HG03025 (cell line): Measurements from ENCODE around the gene BDH1.
"Not testable (repeated sequence)": the region's sequence is repeated elsewhere in the genome, so short reads cannot be mapped to it uniquely, and the experiment has no call there.

Source experiments
- ATAC-seq: cut with Tn5 transposase; IDR thresholded peaks from one replicate; pipeline ENCODE4 v1.9.1; 2021; ENCODE audit warnings: mild to moderate bottlenecking, moderate library complexity; ENCODE audit not compliant: unreplicated experiment, low FRiP score

BDH1 gene

GRCh38 chr3:197491478-197491877, 64.3 kb downstream of the BDH1 start:
- ATAC-seq, result no peak

DNA sequence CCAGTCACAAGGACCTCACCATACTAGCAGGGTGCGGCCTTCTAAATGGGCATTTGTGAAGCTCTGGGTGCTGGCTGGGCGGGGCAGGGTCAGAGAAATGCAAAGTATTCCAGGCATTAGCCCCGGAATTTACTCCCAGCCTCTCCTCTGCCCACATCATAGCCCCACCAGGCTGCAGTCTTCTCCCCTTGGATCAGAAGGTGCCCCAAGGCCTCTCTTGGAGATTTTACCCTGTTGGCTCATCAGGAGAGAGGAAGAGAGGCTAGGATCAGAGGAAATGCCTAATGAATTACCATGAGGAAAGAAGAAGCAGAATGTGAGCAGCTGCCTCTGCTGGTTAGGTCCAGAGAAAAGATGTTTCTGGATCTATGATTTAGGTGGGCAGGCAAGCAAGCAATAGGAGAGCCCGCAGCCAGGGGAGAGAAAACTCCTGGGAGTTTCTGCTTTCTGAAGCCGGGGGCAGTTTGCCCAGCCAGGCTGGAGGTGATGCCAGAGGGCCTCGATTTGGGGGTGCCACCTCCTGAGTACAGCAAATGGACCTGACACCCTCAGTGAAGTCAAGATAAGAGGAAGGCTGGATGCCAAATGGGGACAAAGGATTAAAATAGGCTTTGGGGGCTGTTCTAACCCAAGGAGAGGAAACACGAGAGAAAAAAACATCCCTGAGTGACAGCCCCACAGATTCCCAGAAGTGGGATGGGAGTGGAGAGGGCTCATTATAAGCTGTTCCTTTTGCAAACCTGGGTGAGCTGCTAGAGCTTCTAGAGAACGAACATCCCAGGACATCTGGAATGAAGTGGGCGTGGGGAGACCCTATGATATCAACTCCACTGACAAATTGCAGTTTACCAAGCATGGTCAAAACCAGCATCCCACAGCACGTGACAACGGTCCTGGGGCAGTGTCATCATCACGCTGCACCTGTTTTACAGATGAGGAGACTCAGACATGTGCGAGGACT, 65.4 kb downstream of the BDH1 start:
- ATAC-seq, result no peak

- ATAC-seq, result no peak
Measured at GRCh38 chr3:197487911-197488391, 67.8 kb downstream of the BDH1 start.

- ATAC-seq, result no peak
Measured at GRCh38 chr3:197486861-197487260, 68.9 kb downstream of the BDH1 start.

DNA sequence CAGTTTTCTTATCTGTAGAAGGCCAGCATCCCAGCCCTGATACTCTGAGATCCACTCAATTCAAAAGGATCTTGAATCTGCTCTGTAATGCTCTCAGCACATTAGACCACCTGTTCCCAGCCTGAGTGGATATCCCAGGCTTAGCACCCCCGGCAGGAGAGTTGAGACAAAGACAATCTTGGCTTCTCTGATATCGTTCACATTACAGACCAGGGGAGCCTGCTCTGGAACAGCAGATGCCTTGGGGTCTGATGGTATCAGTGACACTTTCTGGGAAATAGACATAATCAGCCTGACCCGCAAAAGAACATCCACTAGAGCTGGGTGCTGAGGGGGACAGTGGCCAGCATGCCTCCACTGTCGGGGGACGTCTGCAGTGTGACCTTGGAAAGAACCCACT, 70.6 kb downstream of the BDH1 start:
- no peak for ATAC-seq

DNA sequence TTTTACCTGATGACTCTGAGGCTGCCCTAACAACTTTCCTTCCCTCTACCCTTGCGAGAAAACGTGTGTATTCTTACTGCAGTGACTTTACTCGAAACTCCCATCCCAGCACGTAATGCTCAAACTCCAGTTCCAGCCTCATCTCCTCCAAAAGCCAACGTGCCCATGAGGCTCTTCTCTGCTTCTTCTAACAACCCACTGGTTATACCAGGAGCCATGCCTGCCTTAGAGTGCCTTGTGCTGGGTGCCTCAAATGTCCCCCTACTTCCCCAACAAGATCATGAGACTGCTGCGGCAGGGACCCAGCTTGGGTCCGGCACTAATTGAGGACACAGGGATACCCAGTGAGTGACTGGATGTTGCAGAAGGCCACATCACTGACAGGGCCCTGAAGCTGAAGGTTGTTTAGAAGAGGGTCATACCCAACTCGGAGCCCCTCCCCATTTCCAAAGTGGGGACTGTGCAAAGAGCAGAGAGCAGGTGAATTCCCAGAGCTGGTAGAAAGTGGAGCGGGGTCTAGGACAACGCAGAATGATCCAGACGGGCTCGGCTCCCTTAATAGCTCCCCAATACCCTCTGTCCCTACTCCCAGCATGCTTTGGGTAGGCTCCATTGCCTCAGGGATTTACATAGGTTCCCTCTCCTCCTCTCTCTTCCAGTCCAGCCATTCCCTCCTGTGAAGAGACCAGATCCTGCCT, 71.4 kb downstream of the BDH1 start:
- ATAC-seq, result no peak

DNA sequence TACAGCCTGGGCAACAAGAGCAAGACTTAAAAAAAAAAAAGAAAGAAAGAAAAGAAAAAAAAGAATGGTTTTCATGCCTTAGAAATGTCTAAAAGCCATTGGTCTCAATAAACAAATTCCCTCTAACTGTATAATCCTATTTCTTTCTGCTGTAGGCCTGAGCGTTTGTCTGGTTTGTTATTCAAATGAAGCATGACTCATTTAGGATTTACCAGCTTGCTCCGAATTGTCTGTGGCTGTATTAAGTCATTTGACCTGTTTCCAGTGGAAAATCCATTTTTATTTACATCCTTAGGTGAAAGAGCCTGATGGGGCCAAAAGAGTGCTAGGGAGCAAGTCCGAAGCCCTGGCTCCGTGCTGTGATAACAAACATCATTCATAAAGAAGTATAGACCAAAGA, 73.8 kb downstream of the BDH1 start:
- ATAC-seq, result no peak

GRCh38 chr3:197480320-197480719, 75.4 kb downstream of the BDH1 start:
- ATAC-seq, result no peak

- ATAC-seq, result no peak
Measured at GRCh38 chr3:197478746-197479668, 76.8 kb downstream of the BDH1 start.

- not testable (repeated sequence) for ATAC-seq
Measured at GRCh38 chr3:197477816-197478215, 78.0 kb downstream of the BDH1 start.

DNA sequence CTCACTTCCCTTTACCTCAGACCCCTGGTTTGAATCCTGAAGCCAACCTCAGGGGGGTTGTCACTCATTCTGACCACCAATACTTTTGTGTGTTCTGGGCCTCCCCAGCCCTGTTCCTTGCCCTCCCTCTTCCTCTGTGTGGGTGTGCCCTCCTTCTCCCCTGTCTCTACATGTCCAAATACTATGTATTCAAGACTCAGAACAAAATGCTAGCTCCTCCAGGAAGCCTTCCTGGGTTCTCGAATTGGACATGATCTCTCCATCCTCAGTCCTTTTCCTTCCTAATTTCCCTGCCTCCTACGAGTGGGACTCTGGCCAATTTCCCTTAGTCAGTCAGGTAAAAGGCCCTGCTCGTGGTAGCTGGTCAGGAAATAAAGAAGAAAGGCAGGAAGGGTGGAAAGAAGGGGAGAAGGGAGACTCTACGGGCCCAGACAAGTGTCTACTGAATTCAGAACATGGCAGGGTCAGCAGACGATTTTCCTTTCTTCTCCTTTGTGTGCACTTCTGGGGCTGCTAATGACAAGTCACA, 79.7 kb downstream of the BDH1 start:
- ATAC-seq, result no peak

DNA sequence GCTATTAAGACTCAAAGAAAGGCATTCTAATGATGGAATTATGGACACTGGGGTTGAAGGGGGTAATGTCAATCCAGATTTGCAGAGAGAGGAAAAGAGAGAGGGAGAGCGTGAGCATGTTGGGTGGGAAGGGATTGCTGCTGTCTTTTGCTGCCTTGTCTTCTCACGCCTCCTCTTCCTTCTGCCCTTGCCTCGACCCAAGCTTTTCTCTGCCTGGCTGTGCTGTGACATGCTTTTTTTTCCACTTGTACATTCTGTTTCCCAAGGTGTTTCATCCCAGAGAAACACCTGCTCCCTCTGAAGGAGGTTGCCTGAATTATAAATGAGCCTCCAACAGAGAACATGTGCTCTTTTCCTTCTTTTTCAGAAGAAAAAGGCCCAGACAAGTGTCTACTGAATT, 80.3 kb downstream of the BDH1 start:
- no peak for ATAC-seq

DNA sequence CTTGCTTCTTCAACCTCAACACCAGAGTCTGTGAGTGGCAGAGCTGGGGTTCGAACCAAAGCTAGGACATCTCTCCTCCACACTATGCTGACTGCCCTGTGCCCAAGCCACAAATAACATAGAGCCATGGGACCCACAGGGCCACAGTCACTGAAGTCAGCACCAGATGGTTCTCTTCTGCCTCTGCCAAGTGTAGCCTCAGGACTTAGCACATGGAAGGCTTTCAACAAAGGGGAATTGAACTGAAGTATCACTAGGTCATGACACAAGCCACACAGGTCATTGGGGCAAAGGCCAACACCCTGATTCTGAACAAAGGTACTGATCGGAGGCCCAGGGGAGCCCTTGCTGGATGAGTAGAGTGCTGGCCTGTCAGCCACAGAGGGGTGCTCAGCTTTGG, 83.6 kb downstream of the BDH1 start:
- ATAC-seq, result no peak

- ATAC-seq, result no peak
Measured at GRCh38 chr3:197471221-197472010, 84.4 kb downstream of the BDH1 start.

DNA sequence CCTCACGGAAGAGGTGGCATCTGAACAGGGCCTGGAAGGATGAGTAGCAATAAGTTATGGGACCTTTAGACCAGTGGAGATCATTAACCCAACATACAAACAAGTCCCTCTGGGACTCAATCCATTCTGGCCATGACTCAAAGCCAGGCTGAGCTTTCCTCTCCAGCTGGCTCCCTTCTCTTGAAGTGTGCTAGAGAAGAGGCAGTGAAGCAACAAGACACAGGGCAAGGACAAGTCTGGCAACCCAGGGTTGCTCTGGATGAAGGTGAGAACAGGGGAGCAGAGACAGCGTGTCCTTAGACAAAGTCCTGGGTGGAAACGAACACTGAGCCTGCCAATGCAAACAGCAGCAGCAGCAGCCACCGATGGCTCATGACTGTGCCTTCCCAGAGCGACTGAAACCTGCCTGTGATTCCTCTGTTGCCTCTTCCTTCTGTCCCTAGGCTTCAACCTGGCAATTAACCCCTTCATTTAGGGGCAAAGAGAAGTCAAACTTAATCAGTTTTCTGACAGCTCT, 86.8 kb downstream of the BDH1 start:
- no peak for ATAC-seq

DNA sequence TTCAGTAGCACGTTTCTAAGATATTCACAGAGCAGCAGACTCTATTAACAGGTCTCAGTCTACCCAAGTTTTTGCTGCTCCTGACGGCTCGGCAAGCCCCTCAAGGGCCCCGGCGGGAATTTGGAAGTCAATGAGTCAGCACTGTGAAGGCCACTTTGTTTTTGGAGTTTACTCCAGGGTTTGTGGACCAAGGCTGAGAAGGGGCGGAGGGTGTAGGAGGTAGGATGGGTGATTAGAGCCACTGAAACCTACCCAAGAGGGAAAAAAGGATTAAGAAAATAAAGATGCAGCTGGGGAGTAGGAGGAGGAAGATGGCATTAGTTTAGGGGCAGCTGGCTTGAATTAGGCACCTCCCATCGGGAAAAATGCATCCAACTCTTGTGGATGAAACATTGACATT, 87.6 kb downstream of the BDH1 start:
- ATAC-seq, result no peak

GRCh38 chr3:197466586-197467399, 89.0 kb downstream of the BDH1 start:
- ATAC-seq, result no peak

DNA sequence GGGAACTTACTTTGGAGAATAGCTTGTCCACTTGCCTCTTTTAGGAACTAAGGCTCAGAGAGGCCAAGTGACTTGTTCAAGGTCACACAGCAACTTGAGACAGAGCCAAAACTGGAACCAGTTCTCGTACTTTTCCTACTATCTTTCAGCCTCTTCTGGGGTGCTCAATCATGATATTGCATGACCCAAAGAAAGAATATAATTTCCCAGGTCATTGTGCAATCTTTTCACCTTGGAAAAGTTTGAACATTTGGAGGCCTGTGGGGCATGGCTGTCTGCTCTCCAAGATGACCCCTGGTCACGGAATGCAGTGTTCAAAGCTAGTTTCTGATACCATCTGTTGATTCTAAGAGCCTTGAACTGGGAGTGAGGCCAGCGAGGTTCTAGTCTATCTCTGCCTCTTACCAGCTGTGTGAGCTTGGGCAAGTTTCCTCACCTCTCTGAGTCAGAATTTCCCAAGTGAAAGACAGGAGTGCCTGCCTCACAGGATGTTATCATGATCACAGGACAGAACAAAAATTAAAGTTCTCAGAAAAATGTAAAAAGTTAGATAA, 89.7 kb downstream of the BDH1 start:
- no peak for ATAC-seq
